Mesodermal cell (in vitro differentiated cells): ENCODE results near the gene NRP2.

Source experiments
- H3K27ac ChIP-seq: 2 replicates; pipeline ENCODE4 v1.7.0; 2013; ENCODE audit warnings: mild to moderate bottlenecking, low read depth, low read length, moderate library complexity; ENCODE audit not compliant: severe bottlenecking
- H3K36me3 ChIP-seq: 2 replicates; pipeline ENCODE4 v1.7.1; 2013; ENCODE audit warnings: mild to moderate bottlenecking, low read length, moderate library complexity; ENCODE audit not compliant: control insufficient read depth, insufficient read depth
- H3K4me1 ChIP-seq: one replicate; pipeline ENCODE4 v1.7.1; 2013; ENCODE audit warnings: mild to moderate bottlenecking, low read length; ENCODE audit not compliant: insufficient read depth, control insufficient read depth, poor library complexity, severe bottlenecking
- H3K4me3 ChIP-seq: 2 replicates; pipeline ENCODE4 v1.7.0; 2013; ENCODE audit warnings: low read length, control low read depth, mild to moderate bottlenecking; ENCODE audit not compliant: insufficient read depth, poor library complexity, severe bottlenecking; ENCODE audit errors: extremely low read depth
- H3K9me3 ChIP-seq: 2 replicates; pipeline ENCODE4 v1.7.1; 2013; ENCODE audit warnings: mild to moderate bottlenecking, low read length, moderate library complexity; ENCODE audit not compliant: control insufficient read depth
- WGBS, 2 experiments: methylation state at CpG; one replicate each; pipeline ENCODE4 v1.1.5; 2013; ENCODE audit warnings: missing lambda C conversion rate in 2 of 2; ENCODE audit not compliant: insufficient coverage in 2 of 2; 5-methylcytosine and 5-hydroxymethylcytosine counted together

Gene NRP2

DNA sequence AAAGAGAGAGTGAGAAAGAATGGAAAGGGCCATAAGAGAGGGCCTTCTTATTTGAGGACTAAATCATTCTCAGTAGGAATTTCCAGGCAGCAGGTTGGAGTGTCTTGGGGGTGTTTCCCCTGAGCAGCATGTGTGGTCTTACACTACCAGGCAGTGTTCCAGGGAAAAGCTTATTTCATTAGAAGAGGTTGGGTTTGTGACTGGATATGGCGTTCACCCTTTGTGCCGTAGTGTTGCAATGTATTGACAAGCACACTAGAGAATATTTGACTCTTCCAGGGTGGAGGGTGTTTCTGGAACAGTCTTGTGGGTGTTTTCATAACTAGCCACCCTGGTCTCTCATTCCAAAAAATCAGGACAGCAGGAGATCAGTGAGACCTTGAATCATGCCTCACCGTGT is 105.5 kb downstream of the NRP2 start:
- Histone ChIP-seq H3K27ac (no peak overlapping the region), H3K4me1 (no peaks in the 10 kb centered on the region), H3K36me3 (peaks cover 32% of the 10 kb centered on the region), H3K9me3 (no peaks in the 10 kb centered on the region), H3K4me3 (no peak overlapping the region)
- WGBS, 2 experiments = 90 to 100% methylated on average over 2 to 3 of the region's 3 CpGs

DNA sequence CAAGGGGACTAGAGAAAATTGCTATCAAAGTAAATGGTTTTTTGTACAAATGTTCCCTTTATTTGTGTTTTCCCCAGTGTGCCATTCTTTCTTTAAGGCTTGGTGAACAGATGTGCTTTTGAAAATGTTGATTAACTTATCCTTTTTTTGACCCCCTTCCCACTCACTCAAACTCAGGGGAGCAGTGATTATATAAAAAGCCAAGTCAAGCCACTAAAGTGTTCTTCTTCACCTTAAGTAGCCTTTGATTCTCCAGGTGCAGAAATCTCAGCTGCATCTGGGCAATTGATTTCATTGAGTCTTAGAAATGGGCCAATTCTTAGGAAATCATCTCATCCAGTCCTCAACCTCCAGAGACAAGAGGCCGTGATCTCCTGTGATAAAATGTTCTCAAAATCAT is 107.6 kb downstream of the NRP2 start:
- Histone ChIP-seq H3K4me3 (no peak overlapping the region), H3K27ac (no peak overlapping the region), H3K9me3 (no peaks in the 10 kb centered on the region), H3K36me3 (peaks cover 48% of the 10 kb centered on the region), H3K4me1 (no peaks in the 10 kb centered on the region)
- no CpG with 5 or more reads among the region's 1 CpG for WGBS, 2 experiments

DNA sequence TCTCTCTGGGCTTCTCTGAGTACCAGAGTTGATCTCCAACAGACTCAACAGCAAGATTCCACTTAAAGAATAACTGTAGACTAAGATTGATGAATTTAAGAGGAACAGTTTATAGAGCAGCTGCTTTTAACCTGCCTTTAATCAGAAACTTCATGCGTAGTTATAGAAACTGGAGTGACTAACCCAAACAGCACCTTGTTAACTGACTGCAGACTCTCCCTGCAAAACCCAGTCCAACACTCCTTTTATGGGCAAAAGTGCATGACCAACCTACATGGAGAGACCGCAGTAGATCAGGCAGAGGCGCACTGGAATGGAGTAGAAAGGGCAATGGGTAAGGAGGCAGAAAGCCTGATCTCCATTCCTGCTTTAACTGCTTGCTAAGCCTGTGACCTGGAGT is 110.6 kb downstream of the NRP2 start:
- Histone ChIP-seq H3K27ac (no peak overlapping the region), H3K9me3 (no peaks in the 10 kb centered on the region), H3K4me3 (no peak overlapping the region), H3K36me3 (peaks cover 70% of the 10 kb centered on the region), H3K4me1 (no peaks in the 10 kb centered on the region)
- 96% methylated on average over 2 of the region's 3 CpGs; no CpG with 5 or more reads in 1 of the 2 experiments for WGBS, 2 experiments

DNA sequence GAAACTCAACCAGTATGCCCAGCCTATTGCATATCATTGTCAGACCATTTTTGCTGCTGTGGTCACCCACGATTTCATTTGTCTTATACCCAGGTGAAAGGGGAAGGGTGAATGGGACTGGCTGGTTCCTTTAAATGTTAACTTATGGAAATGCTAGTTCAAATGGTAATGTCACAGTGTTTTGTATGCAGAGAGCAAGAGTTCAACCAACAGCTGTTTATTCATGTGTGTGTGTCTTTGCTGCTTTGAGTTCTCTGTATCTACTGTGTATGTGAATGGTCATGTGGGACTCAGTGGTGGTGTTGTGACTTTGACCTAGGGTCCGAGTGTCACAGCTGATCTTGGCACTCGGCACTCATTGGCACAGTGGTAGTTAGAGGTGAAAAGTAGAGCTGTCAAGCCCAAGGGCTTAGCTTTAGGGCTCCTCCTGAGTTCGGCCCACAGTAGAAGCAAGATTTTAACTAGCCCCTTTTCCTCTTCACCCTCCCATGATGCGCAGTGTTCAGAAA is 114.6 kb downstream of the NRP2 start:
- H3K27ac ChIP-seq = no peak overlapping the region
- whole genome bisulfite sequencing, 2 experiments = 96 to 97% methylated on average over 3 of the region's 5 CpGs
- no peak overlapping the region for H3K4me3 ChIP-seq
- H3K36me3 ChIP-seq = peaks cover 63% of the 10 kb centered on the region
- peaks cover 14% of the 10 kb centered on the region for H3K9me3 ChIP-seq
- H3K4me1 ChIP-seq = no peaks in the 10 kb centered on the region

DNA sequence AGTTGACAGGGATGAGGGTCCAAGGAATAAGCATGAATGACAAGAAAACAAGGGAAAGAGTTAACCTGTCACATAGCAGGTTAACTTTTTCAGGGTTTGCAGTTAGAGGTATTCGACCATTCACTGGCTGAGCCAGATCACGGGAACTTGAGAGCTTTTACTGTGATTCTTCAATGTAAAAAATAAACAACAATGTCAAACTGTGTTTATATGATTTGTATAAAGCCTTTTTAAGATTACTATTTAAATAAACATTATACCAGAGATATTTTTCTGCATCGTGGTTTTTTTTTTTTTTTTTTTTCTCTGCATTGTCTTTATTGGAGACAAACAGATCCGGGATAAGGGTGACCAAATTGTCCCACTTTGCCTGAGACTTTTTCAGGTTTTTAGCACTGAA is 115.6 kb downstream of the NRP2 start:
- peaks cover 14% of the 10 kb centered on the region for H3K9me3 ChIP-seq
- WGBS, 2 experiments = no CpG with 5 or more reads among the region's 4 CpGs
- H3K36me3 ChIP-seq = peaks cover 53% of the 10 kb centered on the region
- no peaks in the 10 kb centered on the region for H3K4me1 ChIP-seq
- no peak overlapping the region for H3K4me3 ChIP-seq
- H3K27ac ChIP-seq = no peak overlapping the region

DNA sequence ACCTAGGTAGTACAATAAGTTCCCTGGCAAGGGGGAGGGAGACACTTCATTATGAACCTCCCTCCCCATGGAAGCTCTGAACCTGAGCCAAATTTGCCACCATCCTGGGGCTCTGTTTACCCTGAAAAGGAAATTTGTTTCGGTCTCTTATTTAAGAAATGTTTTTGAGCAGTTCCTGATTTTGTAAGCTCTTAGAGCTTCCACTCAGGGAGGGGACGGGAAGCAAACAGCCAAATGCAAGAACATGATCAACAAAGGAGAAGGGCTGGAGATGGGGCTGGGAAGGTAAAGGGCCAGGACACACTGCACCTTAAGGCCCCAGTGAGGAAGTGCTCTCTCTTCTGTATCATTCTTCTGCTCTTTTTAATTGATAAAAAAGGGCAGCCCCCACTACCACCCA is 117.9 kb downstream of the NRP2 start:
- Histone ChIP-seq H3K4me3 (no peak overlapping the region), H3K27ac (no peak overlapping the region), H3K4me1 (no peaks in the 10 kb centered on the region), H3K9me3 (peaks cover 14% of the 10 kb centered on the region), H3K36me3 (peaks cover 33% of the 10 kb centered on the region)
- 95 to 100% methylated on average over 2 of the region's 2 CpGs for WGBS, 2 experiments

DNA sequence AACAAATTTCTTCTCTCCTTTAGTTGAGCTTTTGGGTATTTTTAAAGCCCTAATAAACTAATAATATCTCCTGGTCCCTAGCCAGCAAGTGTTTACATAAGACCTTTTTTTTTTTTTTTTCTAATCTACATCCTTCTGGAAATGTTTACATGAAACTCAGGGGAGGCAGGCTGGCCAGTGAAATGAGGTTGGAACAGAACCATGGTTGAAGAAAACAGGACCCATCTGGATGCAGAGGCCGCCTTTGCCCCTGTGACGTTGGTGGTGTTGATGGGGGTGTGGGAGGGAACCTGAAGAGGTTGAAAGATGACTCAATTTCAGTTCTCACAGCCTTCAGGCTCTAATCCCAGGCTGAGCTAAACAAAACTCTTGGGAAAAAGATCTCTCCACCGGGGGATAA is 118.5 kb downstream of the NRP2 start:
- Histone ChIP-seq H3K9me3 (peaks cover 14% of the 10 kb centered on the region), H3K4me3 (no peak overlapping the region), H3K4me1 (no peaks in the 10 kb centered on the region), H3K36me3 (peaks cover 28% of the 10 kb centered on the region), H3K27ac (no peak overlapping the region)
- WGBS, 2 experiments = 100% methylated on average over 2 of the region's 3 CpGs; no CpG with 5 or more reads in 1 of the 2 experiments

DNA sequence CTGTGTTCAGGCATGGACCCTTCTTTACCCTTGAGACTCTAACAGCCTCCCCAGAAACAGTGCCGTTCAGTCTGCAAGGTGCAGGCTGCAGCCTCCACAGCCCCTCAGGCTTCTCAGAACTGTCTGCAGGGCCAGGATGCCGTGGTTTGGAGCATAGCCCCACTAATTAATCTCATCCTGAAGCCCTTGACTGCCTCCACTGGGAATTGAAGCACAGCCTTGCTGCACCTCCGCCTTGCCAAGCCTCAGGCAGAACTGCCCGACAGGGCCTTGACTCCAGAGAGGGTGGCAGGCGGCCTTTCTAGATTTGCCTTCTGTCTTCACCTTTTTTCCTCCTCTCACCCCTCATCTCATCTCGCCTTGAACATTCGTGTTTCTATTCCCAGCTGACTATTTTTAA is 119.8 kb downstream of the NRP2 start:
- WGBS, 2 experiments = 81 to 92% methylated on average over 5 to 6 of the region's 7 CpGs
- peaks cover 15% of the 10 kb centered on the region for H3K36me3 ChIP-seq
- peaks cover 14% of the 10 kb centered on the region for H3K9me3 ChIP-seq
- H3K27ac ChIP-seq = no peak overlapping the region
- no peaks in the 10 kb centered on the region for H3K4me1 ChIP-seq
- H3K4me3 ChIP-seq = no peak overlapping the region

DNA sequence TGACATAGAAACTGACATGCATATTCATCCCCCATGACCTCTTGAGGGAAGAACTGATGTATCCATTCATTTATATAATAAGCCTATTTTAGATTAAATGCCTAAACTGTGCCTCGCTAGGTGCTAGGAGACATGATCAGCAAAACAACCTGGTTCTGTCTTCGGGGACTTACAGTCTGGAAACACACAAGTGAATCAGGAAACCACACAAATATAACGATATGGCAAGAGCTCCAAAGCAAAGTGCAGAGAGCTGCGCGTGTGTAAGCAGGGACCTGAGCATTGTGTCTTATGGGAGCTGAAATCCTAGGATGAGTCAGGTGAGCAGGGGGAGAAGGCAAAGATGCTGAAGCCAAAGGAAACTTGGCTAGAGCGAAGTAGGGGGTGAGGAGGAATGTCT is 120.6 kb downstream of the NRP2 start:
- no peak overlapping the region for H3K27ac ChIP-seq
- 84 to 98% methylated on average over 4 to 5 of the region's 6 CpGs for WGBS, 2 experiments
- peaks cover 6% of the 10 kb centered on the region for H3K36me3 ChIP-seq
- H3K4me1 ChIP-seq = no peaks in the 10 kb centered on the region
- H3K9me3 ChIP-seq = peaks cover 14% of the 10 kb centered on the region
- H3K4me3 ChIP-seq = no peak overlapping the region

DNA sequence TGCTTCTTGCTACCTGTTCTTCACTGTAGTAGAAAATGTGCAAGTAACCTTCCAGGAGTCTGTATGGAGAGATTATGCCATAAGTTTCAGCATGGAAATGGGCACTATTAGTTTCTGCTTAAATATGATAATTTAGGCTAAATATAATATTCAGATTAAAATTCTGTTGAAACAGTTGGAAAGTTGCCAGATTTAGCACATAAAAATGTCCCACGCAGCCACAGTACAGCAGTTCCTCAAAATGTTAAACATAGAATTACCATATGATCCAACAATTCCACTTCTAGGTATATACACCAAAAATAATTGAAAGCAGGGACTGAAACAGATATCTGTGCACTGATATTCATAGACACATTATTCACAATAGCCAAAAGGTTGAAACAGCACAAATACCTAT is 121.2 kb downstream of the NRP2 start:
- H3K36me3 ChIP-seq = peaks cover under 1% of the 10 kb centered on the region
- no peak overlapping the region for H3K4me3 ChIP-seq
- 88% methylated on average over 1 of the region's 1 CpG; no CpG with 5 or more reads in 1 of the 2 experiments for WGBS, 2 experiments
- peaks cover 10% of the 10 kb centered on the region for H3K9me3 ChIP-seq
- no peak overlapping the region for H3K27ac ChIP-seq
- no peaks in the 10 kb centered on the region for H3K4me1 ChIP-seq

DNA sequence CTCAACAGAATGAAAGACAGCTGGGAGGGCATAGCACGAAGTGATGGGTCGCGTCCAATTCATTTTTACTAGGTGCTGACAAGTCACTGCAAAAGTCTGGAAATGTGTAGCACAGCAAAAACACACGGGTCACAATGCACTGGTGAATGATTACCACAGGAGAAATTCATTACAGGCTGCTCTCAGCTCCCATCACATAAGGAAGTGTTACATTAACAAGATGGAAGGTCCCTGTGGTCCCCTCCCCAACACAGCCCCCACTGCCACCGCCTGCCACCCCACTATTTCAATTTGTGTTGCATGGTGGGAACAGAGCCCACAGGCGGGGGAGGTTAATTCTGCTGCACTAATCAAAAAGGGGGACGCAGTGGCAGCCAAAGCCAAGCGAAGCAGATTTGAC is 122.8 kb downstream of the NRP2 start:
- 88 to 96% methylated on average over 5 to 6 of the region's 8 CpGs for WGBS, 2 experiments
- Histone ChIP-seq H3K9me3 (no peaks in the 10 kb centered on the region), H3K4me1 (no peaks in the 10 kb centered on the region), H3K36me3 (no peaks in the 10 kb centered on the region), H3K27ac (no peak overlapping the region), H3K4me3 (no peak overlapping the region)
